ENCODE results near the gene SRP9.

Gene SRP9

GRCh38 chr1:225816643-225817538 lies 39.3 kb downstream of the SRP9 start:
- no peak for ATAC-seq (replicated peaks; ENCODE audit: extremely low read depth, poor library complexity, severe bottlenecking)
- DNase-seq (ENCODE audit: low spot score in 2 of 2), result no peak
- no peaks in the 10 kb centered on the region for H3K9me3 Mint-ChIP-seq
- no peaks in the 10 kb centered on the region for H3K36me3 Mint-ChIP-seq (ENCODE audit: insufficient read depth)
- H3K4me3 Mint-ChIP-seq, result no peak overlapping the region
- no peaks in the 10 kb centered on the region for H3K4me1 Mint-ChIP-seq
- no peak overlapping the region for H3K27ac Mint-ChIP-seq (ENCODE audit: low read depth)
- H3K27me3 Mint-ChIP-seq, result no peaks in the 10 kb centered on the region

- no peaks in the 10 kb centered on the region for H3K4me1 Mint-ChIP-seq
Measured at GRCh38 chr1:225817611-225818061, 40.0 kb downstream of the SRP9 start.

GRCh38 chr1:225818229-225818628 lies 40.6 kb downstream of the SRP9 start:
- H3K9me3 Mint-ChIP-seq, result no peaks in the 10 kb centered on the region
- DNase-seq (ENCODE audit: low spot score in 2 of 2) (no peak), ATAC-seq (replicated peaks; ENCODE audit: extremely low read depth, poor library complexity, severe bottlenecking) (no peak)
- no peaks in the 10 kb centered on the region for H3K27me3 Mint-ChIP-seq
- no peak overlapping the region for H3K27ac Mint-ChIP-seq (ENCODE audit: low read depth)
- no peaks in the 10 kb centered on the region for H3K36me3 Mint-ChIP-seq (ENCODE audit: insufficient read depth)
- no peak overlapping the region for H3K4me3 Mint-ChIP-seq
- no peaks in the 10 kb centered on the region for H3K4me1 Mint-ChIP-seq

More at GRCh38 chr1:225817611-225818061, 40.0 kb downstream of the SRP9 start:
- Mint-ChIP-seq H3K4me3 (no peak overlapping the region), H3K9me3 (no peaks in the 10 kb centered on the region), H3K27me3 (no peaks in the 10 kb centered on the region), H3K27ac (ENCODE audit: low read depth) (no peak overlapping the region), H3K36me3 (ENCODE audit: insufficient read depth) (no peaks in the 10 kb centered on the region)
- no peak for ATAC-seq (replicated peaks; ENCODE audit: extremely low read depth, poor library complexity, severe bottlenecking)
- DNase-seq (ENCODE audit: low spot score in 2 of 2), result no peak

GRCh38 chr1:225819346-225820192 lies 41.9 kb downstream of the SRP9 start:
- no peaks in the 10 kb centered on the region for H3K4me1 Mint-ChIP-seq
- no peaks in the 10 kb centered on the region for H3K36me3 Mint-ChIP-seq (ENCODE audit: insufficient read depth)

GRCh38 chr1:225820522-225821120 lies 43.0 kb downstream of the SRP9 start:
- no peak overlapping the region for H3K4me3 Mint-ChIP-seq
- H3K27me3 Mint-ChIP-seq, result no peaks in the 10 kb centered on the region
- H3K36me3 Mint-ChIP-seq (ENCODE audit: insufficient read depth), result no peaks in the 10 kb centered on the region
- H3K27ac Mint-ChIP-seq (ENCODE audit: low read depth), result no peak overlapping the region
- no peak for ATAC-seq (replicated peaks; ENCODE audit: extremely low read depth, poor library complexity, severe bottlenecking)
- no peaks in the 10 kb centered on the region for H3K9me3 Mint-ChIP-seq
- DNase-seq (ENCODE audit: low spot score in 2 of 2), result no peak
- no peaks in the 10 kb centered on the region for H3K4me1 Mint-ChIP-seq

More at GRCh38 chr1:225819346-225820192, 41.9 kb downstream of the SRP9 start:
- no peak for ATAC-seq (replicated peaks; ENCODE audit: extremely low read depth, poor library complexity, severe bottlenecking)
- no peaks in the 10 kb centered on the region for H3K27me3 Mint-ChIP-seq
- no peak for DNase-seq (ENCODE audit: low spot score in 2 of 2)
- no peak overlapping the region for H3K4me3 Mint-ChIP-seq
- H3K27ac Mint-ChIP-seq (ENCODE audit: low read depth), result no peak overlapping the region
- H3K9me3 Mint-ChIP-seq, result no peaks in the 10 kb centered on the region

GRCh38 chr1:225822655-225823403 lies 45.2 kb downstream of the SRP9 start:
- no peak for ATAC-seq (replicated peaks; ENCODE audit: extremely low read depth, poor library complexity, severe bottlenecking)
- Mint-ChIP-seq H3K4me3 (no peak overlapping the region), H3K9me3 (no peaks in the 10 kb centered on the region), H3K4me1 (no peaks in the 10 kb centered on the region), H3K27ac (ENCODE audit: low read depth) (no peak overlapping the region), H3K36me3 (ENCODE audit: insufficient read depth) (no peaks in the 10 kb centered on the region), H3K27me3 (no peaks in the 10 kb centered on the region)
- no peak for DNase-seq (ENCODE audit: low spot score in 2 of 2)

GRCh38 chr1:225823811-225824261 lies 46.2 kb downstream of the SRP9 start:
- Mint-ChIP-seq H3K4me3 (no peak overlapping the region), H3K36me3 (ENCODE audit: insufficient read depth) (no peaks in the 10 kb centered on the region), H3K27me3 (no peaks in the 10 kb centered on the region), H3K9me3 (no peaks in the 10 kb centered on the region), H3K4me1 (no peaks in the 10 kb centered on the region), H3K27ac (ENCODE audit: low read depth) (no peak overlapping the region)
- ATAC-seq (replicated peaks; ENCODE audit: extremely low read depth, poor library complexity, severe bottlenecking) (no peak), DNase-seq (ENCODE audit: low spot score in 2 of 2) (no peak)

GRCh38 chr1:225824533-225824941 lies 46.9 kb downstream of the SRP9 start:
- DNase-seq (ENCODE audit: low spot score in 2 of 2), result no peak
- Mint-ChIP-seq H3K9me3 (no peaks in the 10 kb centered on the region), H3K27ac (ENCODE audit: low read depth) (no peak overlapping the region), H3K4me3 (no peak overlapping the region), H3K27me3 (no peaks in the 10 kb centered on the region), H3K4me1 (no peaks in the 10 kb centered on the region), H3K36me3 (ENCODE audit: insufficient read depth) (peaks cover 2% of the 10 kb centered on the region)
- ATAC-seq (replicated peaks; ENCODE audit: extremely low read depth, poor library complexity, severe bottlenecking), result no peak

- no peaks in the 10 kb centered on the region for H3K9me3 Mint-ChIP-seq
- ATAC-seq (replicated peaks; ENCODE audit: extremely low read depth, poor library complexity, severe bottlenecking) (no peak), DNase-seq (ENCODE audit: low spot score in 2 of 2) (no peak)
- no peaks in the 10 kb centered on the region for H3K4me1 Mint-ChIP-seq
- H3K36me3 Mint-ChIP-seq (ENCODE audit: insufficient read depth), result peaks cover 2% of the 10 kb centered on the region
- no peaks in the 10 kb centered on the region for H3K27me3 Mint-ChIP-seq
- no peak overlapping the region for H3K4me3 Mint-ChIP-seq
- no peak overlapping the region for H3K27ac Mint-ChIP-seq (ENCODE audit: low read depth)
Measured at GRCh38 chr1:225825078-225825477, 47.5 kb downstream of the SRP9 start.

- Mint-ChIP-seq H3K27me3 (no peaks in the 10 kb centered on the region), H3K36me3 (ENCODE audit: insufficient read depth) (peaks cover 2% of the 10 kb centered on the region), H3K4me1 (no peaks in the 10 kb centered on the region), H3K4me3 (no peak overlapping the region), H3K27ac (ENCODE audit: low read depth) (no peak overlapping the region), H3K9me3 (no peaks in the 10 kb centered on the region)
- DNase-seq (ENCODE audit: low spot score in 2 of 2) (no peak), ATAC-seq (replicated peaks; ENCODE audit: extremely low read depth, poor library complexity, severe bottlenecking) (no peak)
Measured at GRCh38 chr1:225825607-225826007, 48.0 kb downstream of the SRP9 start.

GRCh38 chr1:225827076-225827475 lies 49.5 kb downstream of the SRP9 start:
- Mint-ChIP-seq H3K36me3 (ENCODE audit: insufficient read depth) (peaks cover 2% of the 10 kb centered on the region), H3K27me3 (no peaks in the 10 kb centered on the region), H3K4me1 (no peaks in the 10 kb centered on the region), H3K27ac (ENCODE audit: low read depth) (no peak overlapping the region), H3K4me3 (no peak overlapping the region), H3K9me3 (no peaks in the 10 kb centered on the region)
- ATAC-seq (replicated peaks; ENCODE audit: extremely low read depth, poor library complexity, severe bottlenecking), result no peak
- no peak for DNase-seq (ENCODE audit: low spot score in 2 of 2)

Data from central memory CD8-positive, alpha-beta T cell (primary cell).